Hematopoietic multipotent progenitor cell (in vitro differentiated cells): Measurements from ENCODE around the gene FST. TPM values are rescaled to one million over a fixed set of nuclear protein-coding genes. Genes with fewer than 3 reads are reported as not detected.

Experiments used
- DNase-seq, 3 donors: peaks; one replicate each; pipeline ENCODE4 v3.0.0-alpha.2; 2011 to 2015; ENCODE audit warnings: low read depth in 2 of 3, low spot score in 2 of 3
- total RNA-seq: library from RNA; depleted of rRNA; stranded (reverse); fragments of >200 nt; gene quantifications from one replicate; pipeline ENCODE4 v1.2.3, GENCODE V29; 2012

FST gene
- total RNA-seq, 1 donor = 0.27 TPM

DNA sequence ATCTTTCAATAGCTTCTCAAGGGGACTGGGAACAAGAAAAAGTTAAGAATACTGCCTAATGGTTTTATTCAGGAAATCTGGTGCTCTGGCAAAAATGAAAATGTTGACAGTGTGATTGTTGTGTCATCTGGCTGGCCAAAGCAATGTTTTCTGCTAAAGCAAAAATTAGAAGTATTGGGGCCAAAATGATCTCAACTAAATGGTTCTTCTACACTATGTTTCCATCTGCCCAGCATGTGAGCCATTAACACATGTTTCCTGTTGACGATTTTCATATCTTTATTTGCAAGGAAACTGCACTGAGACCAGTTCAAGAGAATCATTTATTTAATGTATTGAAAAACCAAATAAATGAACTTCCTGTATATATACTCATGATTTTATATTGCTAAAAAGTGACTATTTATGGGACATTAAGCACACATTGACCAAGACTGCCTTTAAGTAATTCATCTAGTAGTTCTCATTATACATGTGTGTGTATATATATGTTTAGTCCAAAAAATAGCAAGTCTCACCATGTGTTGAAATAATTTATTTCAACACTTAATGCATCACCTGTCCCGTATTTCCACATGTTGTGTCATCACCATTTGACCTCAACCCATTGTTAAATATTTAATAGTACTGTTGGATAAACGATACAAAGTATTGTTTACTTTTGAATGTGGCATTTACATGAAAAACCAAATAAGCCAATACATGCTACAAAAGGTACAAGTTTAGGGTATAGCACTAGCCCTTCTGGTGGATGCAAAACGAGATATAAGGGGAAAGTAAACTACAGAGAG is 7.5 kb upstream of the FST start:
- DNase-seq = no peak

DNA sequence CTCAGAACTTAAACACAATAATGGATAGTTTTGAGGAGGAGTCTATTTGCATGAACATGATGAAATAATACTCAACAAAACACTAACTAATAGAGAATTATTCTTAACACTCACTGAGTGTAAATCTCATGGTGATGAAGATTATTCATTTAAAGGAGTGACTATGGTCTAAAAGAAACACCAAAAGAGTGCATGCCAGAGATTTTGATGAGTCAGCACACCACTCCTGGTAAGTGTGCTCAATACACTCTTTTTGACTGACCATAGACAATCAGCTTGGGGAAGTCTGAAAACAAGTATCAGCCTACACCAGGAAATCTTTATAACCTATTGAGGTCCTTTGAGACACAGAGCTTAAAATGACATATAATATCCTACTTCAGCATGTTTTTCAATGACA is 6.8 kb upstream of the FST start:
- DNase-seq = no peak

DNA sequence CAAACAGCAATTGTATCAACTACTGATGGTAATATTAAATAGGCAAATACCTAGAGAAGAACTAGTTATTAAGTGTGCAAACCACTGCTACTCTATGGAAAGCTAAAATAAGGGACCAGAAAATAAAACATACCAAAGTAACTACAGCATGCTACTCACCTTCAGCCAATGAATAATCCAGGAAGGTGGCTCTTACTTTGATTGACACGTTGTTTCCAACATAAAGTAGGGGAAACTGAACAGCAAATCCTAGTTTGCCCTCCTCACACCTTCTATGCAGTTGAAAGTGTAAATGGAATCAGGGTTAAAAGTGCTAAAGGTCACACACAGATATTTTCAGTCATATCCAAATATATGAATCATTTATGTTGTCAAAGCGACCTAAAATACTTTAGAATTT is 5.1 kb upstream of the FST start:
- no peak for DNase-seq

DNA sequence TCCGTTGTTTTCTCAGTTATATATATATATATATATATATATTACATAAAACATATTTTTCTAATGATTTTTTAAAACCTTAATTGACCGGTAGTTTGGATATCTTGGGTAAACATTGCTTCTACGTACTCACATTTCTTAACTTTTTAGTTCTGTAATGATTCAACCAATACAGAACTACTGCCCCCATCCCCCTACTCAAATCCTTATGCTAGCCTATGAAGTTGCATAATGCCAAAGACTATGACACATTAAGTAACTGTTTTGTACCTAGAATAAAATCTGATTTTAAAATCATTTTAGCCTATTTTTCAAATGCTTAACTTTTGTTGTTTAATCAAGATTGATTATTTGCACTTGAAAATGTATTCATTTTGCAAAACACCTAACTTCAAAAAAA is 4.4 kb upstream of the FST start:
- no peak for DNase-seq

DNA sequence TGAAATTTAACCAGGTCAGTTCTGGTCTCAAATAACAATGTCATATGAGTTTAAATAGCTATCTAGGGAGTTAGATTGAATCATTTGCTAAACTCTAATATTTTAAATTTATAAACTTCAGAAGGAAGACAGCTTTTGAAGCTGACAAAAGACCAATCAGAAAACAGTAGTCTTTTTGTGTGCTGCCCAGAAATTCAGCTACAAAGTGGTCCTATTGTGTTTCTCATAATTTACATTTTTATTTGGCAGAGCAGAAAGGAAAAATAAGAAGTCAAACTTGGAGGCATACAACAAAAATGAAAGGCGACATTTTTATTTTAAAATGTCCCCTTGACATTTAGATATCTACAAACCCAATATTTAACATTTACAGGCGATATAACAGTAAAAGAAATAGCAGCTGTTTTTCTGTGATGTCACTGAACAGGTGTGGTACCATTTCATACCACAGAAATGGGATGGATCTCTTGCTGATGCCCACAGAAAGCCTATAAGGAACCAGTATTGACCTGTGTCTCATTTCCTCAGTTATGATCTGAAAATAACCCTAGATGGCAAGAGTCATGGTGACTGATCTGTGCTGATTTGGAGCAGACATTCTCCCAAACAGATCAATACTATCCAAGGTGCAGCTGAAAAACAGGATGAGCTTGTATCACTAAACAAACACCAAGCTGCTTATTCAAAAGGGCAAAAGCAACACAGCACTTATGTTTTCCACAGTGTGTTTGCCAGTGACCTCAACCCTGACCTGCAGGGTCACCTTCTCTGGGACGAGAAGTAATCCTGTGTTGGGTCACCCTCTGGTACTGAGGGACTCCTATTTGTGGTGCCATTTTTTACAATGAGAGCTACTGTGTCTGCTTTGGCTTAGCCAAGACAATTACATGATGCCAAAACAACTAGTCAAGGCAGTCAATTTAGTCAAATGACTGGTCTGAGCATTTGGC is 3.6 kb upstream of the FST start:
- no peak for DNase-seq

DNA sequence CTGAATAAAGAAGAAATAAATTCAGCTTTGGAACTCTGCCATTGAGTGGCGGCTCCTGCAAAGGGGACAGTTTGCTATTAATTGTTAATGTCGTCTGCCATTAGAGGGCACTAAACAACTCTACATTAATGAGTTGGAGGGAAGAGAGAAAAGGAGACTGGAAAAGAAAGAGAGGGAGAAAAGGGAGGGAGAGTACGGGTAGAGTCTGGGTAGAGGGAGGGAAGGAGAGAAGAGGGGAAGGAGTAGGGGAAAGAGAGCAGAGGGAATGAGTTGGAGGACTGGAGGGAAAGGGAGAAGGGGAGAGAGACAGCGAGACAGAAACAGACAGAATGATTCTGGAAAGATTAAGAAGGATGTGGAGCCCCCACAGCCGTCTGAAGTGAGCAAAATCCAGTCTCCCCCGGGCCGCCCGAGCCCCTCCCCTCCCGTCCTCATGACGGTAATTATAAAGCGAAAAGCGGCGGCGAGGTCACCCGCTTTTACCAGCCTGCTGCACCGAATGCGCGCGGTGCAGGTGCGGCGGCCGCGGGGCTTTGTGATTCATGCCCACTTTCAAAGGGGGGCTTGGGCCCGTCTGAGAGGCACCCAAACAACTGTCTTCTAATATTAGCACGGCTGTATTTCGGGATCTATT is 1.9 kb upstream of the FST start:
- DNase-seq = peak in 2 of 3 donors; percentile 44 to 74

DNA sequence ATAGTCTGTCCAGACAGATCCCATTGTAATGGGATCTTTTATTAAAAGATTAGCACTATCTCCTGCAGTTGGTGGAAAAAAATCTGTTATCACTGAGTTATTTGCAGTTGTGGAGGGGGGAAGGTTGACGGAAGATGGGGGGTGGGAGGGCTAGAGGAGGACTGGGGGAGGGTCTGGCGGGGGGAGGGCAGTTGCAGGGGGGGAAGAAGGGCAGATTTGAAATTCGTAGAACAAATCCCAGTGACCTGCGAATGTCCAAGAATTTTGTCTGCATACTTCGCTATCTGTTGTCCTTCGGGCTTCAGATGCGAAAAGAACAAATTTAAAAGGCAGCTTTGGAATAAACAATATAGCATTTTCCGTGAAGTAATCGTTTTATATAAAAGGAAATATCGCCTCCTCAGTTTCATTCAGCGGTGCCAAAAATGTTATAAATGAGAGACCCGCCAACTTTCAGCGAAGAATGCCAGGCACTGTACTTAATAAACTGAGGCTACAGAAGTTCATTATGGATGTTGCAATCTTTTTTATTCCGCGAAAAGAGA is 1.3 kb upstream of the FST start:
- DNase-seq = no peak

DNA sequence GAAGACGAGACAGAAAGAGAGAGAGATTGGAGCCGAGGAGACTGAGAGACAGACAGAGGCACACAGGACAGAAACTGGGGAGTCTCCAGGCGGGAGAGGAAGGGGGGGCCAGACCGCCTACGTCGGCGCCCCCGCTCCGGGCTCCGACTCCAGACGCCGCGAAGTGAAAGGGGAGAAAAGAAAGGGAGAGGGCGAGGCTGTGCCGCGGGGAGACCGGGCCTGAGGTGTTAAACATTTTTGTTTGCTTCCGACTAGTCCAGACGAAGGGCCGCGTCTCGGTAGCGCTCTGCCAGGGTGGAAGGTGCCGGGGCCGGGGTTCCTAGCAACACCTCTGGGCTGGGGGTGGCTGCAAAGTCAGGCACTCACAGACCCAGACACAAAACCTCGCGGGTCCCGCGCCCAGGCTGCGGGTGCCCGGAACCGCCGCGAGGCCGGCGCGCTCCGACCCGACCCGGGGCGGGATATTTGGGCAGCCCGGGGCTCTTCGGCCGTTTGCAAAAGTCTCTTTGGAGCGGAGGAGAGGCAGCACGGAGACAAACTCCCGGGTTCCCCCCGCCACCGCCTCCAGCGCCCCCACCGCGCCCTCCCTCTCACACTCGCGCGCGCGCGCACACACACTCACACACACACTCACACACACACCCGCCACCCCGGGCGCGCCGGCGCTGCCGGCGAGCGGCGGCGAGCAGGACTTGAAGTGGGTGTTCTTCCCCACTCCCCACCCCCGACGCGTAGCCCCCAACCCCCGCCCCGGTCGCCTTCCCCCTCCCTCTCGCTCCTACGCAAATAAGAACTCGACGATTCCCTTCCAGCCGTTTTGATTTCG is 626 bp upstream of the FST start:
- DNase-seq = peak in 2 of 3 donors; percentile 25 to 28

DNA sequence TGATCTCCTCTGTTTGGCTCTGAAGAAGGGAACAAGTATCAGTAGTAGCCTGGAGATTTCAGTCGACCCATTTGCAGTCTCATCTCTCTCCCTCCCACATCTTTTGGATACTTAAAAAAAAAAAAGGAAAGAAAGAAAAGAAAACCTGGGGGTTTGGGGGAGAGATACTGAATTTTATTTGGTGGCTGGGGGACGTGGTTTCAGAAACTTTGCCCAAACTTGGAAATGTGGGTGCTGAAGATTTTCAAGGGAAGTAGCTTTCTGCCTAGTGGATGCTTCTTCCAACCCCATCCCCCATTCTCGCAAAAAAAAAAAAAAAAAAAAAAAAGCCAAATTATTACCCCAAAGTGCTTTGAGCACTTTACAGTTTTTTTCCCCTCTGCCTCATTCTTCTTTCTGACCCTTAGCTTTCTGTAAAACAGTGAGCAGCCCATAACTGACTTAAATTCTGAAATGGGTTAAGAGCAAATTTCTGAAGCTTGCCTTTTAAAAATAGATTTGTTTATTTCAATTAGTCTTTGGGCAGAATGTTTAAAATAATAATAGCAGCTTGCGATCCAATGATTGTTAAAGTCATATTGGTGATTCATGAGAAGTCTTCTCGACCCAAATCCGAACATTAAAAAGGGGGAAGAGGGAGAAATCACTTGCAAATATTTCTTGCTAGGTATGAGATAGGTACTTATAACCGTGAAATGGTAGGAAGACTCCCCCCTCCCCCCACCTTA is 894 bp downstream of the FST start:
- DNase-seq = no peak

DNA sequence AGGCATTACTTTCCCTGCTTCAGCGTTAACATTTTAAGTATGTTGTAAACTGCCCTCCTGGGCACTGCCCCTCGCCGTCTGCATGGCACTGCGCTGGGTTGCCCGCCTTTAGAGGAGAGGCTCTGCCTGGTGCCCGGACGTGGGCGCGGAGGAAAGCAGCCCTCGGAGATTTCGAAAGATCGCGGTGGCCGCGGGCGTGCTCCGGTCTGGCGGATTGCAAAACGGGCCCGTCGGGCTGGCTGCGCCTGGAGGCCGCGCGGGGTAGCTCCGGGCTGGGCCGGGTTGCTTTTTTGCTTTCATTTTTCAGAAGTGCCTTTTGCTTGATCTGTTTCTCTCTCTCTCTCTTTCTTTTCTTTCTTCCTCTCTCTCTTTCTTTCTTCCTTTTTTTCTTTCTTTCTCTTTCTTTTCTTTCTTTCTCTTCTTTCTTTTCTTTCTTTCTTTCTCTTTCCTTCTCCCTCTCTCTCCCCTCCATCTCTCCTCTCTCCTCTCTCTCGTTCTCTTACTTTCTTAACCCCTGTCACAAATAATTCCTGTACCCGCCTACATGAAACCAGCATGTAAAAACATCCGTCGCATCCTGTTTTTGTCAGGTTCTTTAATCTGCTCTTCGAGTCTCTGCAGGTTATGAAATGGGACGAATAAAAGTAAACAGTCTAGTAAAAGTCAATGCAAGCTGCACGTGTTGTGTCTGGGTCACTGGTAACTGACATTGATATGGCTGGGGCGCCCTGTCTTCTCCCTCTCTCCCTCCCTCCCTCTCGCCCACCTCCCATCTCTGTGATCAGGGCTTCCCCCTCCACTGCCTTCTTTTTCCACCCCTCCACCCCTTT is 1.7 kb downstream of the FST start:
- DNase-seq = peak in 2 of 3 donors; percentile 75 to 76

DNA sequence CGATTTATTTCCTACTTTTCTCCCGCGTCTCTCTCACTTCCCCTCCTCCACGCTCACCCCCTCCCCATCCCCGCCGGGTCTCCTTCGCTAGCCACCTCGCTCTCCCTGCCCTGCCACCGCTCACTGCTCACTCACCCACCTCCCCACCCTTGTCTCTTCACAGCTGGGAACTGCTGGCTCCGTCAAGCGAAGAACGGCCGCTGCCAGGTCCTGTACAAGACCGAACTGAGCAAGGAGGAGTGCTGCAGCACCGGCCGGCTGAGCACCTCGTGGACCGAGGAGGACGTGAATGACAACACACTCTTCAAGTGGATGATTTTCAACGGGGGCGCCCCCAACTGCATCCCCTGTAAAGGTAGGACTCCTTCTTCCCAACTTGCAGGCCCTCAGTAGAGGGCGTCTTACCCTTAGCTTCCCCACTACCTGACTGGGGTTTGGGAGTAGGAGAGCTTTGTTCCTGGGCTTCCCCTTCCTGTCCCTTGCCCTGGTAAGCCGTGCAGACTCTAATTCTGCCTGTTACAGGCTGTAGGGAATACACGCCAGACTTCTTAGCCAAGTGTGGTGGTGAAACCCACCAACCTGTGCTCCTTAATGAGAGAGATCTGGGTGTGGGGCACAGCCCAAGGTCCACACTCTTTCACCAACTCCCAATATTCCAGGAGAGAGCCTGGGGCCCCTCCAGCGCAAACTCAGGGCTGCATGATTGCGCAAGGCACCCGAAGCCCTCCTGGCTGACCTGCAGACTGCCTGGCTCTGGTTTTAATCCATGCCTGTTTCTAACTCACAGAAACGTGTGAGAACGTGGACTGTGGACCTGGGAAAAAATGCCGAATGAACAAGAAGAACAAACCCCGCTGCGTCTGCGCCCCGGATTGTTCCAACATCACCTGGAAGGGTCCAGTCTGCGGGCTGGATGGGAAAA is 2.5 kb downstream of the FST start:
- peak in 2 of 3 donors; percentile 13 to 41 for DNase-seq

DNA sequence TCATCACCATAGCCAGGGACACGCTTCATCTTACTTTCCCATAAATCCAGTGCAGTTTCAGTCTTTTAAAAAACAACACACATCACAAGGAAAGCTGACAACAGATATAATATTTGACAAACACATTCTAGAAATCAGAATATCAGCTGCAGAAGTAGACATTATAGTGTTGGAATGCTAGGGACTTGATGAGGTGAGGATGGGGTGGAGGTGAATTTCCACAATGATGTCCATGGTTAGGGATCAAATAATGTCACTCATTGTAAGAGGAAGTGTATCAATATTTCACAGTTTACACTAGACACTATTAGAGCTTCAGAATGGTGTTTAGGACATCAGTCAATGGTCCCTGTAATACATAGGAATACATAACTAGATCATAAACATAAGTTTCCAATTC is 7.0 kb downstream of the FST start:
- DNase-seq = no peak

DNA sequence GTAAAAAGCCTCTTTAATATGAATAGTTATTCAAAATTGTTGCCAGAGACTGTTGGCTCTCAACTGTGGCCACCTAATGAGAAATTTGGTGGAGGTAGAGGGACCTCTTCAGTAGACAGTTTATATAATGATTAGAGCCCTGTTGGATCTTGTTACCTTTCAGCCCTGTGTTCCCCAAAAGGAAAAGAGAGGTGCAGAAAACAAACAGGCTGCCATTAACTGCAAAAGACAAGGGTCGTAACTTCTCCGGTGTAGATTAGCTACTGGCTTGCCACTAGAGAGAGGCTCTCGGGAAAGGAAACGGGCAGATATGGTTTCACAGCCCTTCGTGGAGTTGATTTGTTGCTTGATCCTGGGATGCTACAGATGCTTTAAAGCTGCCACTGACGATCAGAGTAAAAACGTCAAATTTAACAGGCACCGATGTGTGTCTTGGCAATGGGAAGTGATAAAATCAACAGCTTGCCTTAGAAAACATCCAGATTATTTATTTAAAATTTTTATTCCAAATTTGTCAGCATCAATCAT is 7.8 kb downstream of the FST start:
- no peak for DNase-seq

DNA sequence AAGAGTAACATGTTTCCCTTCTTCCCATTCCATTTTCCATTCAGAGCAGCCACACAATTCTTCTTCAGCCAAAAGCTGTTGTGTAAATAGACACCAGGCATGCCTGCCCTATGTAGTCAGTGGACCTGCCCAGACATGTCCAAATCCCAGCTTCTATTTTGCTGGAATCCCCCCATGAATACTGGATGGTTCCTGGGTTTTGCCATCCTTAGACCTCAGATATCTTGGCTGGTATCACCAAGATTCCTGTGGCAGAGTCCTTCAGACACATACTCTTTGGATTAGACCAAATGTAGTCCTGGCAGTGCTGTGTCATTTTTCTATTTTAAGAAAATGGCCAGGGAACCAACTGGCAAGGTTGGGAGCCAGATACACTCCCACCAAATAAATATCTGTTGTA is 10.3 kb downstream of the FST start:
- no peak for DNase-seq

DNA sequence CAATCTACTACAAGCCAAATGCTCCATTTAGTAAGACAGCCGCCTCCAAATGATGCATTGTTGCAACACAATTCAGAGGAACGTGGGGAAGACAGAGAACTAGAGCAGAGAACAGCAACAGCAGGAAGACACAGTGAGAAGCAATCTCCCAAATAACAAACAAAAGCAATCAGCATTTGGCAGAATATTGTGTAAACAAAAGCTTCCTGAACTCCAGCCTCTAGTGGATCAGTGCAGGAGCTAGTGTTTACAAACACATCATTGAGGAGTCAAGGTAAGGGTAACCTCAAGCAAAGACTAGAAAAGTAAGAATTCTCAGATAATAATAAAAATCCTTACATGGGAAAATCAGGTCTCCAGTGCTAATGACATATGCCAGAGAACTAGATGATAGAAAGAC is 20.6 kb downstream of the FST start:
- DNase-seq = no peak

DNA sequence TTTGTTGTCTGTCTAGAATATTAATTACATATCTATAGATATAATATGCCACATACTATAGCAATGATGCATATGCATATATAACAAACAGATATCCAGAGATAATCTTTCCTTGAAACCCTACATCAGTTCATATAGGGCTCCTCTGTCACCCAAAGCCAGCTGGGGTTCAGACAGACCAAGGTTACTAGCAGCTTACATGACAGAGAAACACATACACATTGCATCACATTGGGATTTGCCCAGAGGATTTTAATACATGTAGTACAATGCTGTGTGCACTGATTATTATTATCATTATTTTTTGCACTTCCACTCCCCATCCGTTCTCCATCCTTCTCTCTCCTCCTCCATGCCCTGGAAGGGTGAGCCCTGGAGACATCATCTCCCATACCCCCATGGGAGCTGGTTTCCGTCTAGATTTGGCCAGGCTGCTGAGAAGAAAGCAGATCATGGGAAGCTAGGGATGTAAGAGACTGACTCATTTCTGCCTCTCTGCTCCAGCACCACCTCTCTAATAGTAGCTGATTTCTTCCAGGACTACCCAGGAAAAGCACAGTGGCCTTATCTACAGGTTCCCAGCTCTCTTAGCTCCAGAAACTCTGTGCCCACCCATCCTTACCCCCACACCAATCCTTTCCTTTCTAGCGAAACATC is 23.3 kb downstream of the FST start:
- no peak for DNase-seq

DNA sequence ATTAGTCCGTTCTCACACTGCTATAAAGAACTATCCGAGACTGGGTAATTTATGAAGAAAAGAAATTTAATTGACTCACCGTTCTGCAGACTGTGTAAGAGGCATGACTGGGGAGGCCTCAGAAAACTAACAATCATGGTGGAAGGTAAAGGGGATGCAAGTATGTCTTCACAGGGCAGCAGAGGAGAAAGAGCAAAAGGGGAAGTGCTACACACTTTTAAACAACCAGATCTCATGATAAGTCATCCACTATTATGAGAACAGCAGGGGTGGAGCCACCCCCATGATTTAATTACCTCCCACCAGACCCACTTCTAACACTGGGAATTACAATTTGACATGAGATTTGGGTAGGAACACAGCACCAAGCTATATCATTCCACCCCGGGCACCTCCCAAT is 26.6 kb downstream of the FST start:
- no peak for DNase-seq
